ENCODE results near the gene KIF14.

- TF ChIP-seq, protein P1, sequence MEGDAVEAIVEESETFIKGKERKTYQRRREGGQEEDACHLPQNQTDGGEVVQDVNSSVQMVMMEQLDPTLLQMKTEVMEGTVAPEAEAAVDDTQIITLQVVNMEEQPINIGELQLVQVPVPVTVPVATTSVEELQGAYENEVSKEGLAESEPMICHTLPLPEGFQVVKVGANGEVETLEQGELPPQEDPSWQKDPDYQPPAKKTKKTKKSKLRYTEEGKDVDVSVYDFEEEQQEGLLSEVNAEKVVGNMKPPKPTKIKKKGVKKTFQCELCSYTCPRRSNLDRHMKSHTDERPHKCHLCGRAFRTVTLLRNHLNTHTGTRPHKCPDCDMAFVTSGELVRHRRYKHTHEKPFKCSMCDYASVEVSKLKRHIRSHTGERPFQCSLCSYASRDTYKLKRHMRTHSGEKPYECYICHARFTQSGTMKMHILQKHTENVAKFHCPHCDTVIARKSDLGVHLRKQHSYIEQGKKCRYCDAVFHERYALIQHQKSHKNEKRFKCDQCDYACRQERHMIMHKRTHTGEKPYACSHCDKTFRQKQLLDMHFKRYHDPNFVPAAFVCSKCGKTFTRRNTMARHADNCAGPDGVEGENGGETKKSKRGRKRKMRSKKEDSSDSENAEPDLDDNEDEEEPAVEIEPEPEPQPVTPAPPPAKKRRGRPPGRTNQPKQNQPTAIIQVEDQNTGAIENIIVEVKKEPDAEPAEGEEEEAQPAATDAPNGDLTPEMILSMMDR (IDR thresholded peaks at IDR 0.05; ENCODE audit: insufficient read depth, low read length, poor library complexity, severe bottlenecking): peak; percentile 72
- no peak for TF ChIP-seq EZH2phosphoT487 (conservative IDR thresholded peaks at IDR 0.05; ENCODE audit: low read length)
Measured at GRCh38 chr1:200510228-200510623, 110.3 kb downstream of the KIF14 start.
